Testis (tissue), 3 donors: ENCODE results near the gene MAOA. TPM values are rescaled to one million over a fixed set of nuclear protein-coding genes. Genes with fewer than 3 reads are reported as not detected.
"Not testable (repeated sequence)": the region's sequence is repeated elsewhere in the genome, so short reads cannot be mapped to it uniquely, and the experiment has no call there.

Source experiments
- DNase-seq: peaks from one replicate; pipeline ENCODE4 v3.0.0-alpha.2; 2019
- H3K27ac ChIP-seq, 2 donors: fragments of 200-600 bp; sonication (generic); one replicate each; pipeline ENCODE4 v1.5.1; 2019
- H3K27me3 ChIP-seq: fragments of 200-600 bp; sonication (generic); one replicate; pipeline ENCODE4 v1.5.1; 2019
- H3K36me3 ChIP-seq: fragments of 200-600 bp; sonication (generic); one replicate; pipeline ENCODE4 v1.5.1; 2017; ENCODE audit warnings: low read depth; ENCODE audit errors: missing control alignments
- H3K4me1 ChIP-seq: fragments of 200-600 bp; sonication (generic); one replicate; pipeline ENCODE4 v1.5.1; 2019
- H3K4me3 ChIP-seq, 2 donors: fragments of 200-600 bp; sonication (generic); one replicate each; pipeline ENCODE4 v1.5.1; 2017 to 2019
- H3K9me3 ChIP-seq: fragments of 200-600 bp; sonication (generic); one replicate; pipeline ENCODE4 v1.5.1; 2017
- POLR2A ChIP-seq: fragments of 450-650 bp; IDR thresholded peaks from one replicate; pipeline ENCODE4 v1.6.1; 2017; ENCODE audit warnings: antibody characterized with exemption, mild to moderate bottlenecking, moderate library complexity
- WGBS, 2 donors: methylation state at CpG; one replicate each; pipeline ENCODE4 v1.1.5; 2018; 5-methylcytosine and 5-hydroxymethylcytosine counted together
- intact Hi-C: fragments of 100-400 bp; cut with DNase I; formaldehyde crosslinking; loops from one replicate; pipeline ENCODE4 v1.15.1; 2023; ENCODE audit warnings: low total_unique reads
- polyA plus RNA-seq: library from polyadenylated mRNA; stranded (reverse); fragments of 350-450 nt; fragmentation: Illumina TruSeq; extraction: RNeasy Lipid Tissue Mini Kit (QIAGEN cat#74804); gene quantifications from one replicate; pipeline ENCODE4 v1.2.3, GENCODE V29; 2014; ENCODE audit warnings: low read depth, low replicate concordance; ENCODE audit not compliant: insufficient read depth
- total RNA-seq, 2 donors: library from RNA; depleted of rRNA; stranded (reverse); fragments of >200 nt; gene quantifications; one replicate each; pipeline ENCODE4 v1.2.3, GENCODE V29; 2016
- TF ChIP-seq, protein P1 (sequence below), 3 experiments: fragments of 450-650 bp in 2 of 3; fragments of 200-600 bp in 1 of 3; sonication (generic) in 1 of 3; IDR thresholded peaks; one replicate each; pipeline ENCODE4 v1.5.1; 2016 to 2019; ENCODE audit warnings: antibody characterized with exemption in 3 of 3, mild to moderate bottlenecking in 2 of 3, moderate library complexity in 1 of 3

Gene MAOA
- total and polyA plus RNA-seq, 3 donors from 2014 or later, result 6.5 to 12.3 (median 11.8) TPM

DNA sequence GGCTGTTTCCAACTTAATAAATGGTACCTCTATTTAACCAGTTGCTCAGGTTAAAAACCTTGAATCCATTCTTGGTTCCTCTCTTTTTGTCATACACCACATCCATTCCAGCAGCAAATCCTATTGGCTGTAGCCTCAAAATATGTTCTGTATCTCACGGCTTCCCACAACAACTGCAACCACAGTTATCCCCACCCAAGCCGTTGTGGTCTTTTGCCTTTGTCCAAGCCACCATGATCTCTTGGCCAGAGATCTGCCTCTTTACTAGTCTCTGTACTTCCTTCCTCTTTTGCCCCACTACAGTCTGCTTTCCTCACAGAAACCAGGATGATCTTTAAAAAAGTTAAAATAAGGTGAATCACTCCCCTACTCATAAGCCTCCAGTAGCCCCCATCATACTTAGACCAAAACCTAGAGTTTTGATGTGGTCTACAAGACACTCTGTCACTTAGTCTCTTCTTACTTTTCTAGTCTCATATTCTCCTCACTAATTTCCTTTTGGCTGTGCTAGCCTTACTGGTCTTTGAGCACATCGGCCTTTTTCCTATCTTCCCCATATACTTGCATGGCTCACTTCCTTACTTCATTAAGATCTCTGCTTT is 10.3 kb downstream of the MAOA start:
- intact Hi-C loops, result no loop called here
- H3K4me3 ChIP-seq, result no peak overlapping the region
- no peak for DNase-seq
- H3K27me3 ChIP-seq, result no peaks in the 10 kb centered on the region
- 87 to 90% methylated on average over 3 of the region's 3 CpGs for WGBS, 2 donors
- no peaks in the 10 kb centered on the region for H3K4me1 ChIP-seq
- H3K36me3 ChIP-seq, result no peaks in the 10 kb centered on the region
- H3K27ac ChIP-seq, result no peak overlapping the region
- no peaks in the 10 kb centered on the region for H3K9me3 ChIP-seq
- TF ChIP-seq POLR2A, result no peak
- TF ChIP-seq, protein P1, sequence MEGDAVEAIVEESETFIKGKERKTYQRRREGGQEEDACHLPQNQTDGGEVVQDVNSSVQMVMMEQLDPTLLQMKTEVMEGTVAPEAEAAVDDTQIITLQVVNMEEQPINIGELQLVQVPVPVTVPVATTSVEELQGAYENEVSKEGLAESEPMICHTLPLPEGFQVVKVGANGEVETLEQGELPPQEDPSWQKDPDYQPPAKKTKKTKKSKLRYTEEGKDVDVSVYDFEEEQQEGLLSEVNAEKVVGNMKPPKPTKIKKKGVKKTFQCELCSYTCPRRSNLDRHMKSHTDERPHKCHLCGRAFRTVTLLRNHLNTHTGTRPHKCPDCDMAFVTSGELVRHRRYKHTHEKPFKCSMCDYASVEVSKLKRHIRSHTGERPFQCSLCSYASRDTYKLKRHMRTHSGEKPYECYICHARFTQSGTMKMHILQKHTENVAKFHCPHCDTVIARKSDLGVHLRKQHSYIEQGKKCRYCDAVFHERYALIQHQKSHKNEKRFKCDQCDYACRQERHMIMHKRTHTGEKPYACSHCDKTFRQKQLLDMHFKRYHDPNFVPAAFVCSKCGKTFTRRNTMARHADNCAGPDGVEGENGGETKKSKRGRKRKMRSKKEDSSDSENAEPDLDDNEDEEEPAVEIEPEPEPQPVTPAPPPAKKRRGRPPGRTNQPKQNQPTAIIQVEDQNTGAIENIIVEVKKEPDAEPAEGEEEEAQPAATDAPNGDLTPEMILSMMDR (IDR thresholded peaks at IDR 0.05), result no peak

DNA sequence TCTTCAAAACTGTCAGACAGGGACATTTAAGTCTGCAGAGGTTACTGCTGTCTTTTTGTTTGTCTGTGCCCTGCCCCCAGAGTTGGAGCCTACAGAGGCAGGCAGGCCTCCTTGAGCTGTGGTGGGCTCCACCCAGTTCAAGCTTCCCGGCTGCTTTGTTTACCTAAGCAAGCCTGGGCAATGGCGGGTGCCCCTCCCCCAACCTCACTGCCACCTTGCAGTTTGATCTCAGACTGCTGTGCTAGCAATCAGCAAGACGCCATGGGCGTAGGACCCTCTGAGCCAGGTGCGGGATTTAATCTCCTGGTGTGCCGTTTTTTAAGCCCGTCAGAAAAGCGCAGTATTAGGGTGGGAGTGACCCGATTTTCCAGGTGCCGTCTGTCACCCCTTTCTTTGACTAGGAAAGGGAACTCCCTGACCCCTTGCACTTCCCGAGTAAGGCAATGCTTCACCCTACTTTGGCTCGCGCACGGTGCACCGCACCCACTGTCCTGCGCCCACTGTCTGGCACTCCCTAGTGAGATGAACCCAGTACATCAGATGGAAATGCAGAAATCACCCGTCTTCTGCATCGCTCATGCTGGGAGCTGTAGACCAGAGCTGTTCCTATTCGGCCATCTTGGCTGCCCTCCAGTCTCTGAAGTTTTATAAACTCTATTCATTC is 20.0 kb downstream of the MAOA start:
- H3K27ac ChIP-seq, H3K9me3 ChIP-seq, H3K4me3 ChIP-seq, intact Hi-C loops, DNase-seq, H3K36me3 ChIP-seq, H3K27me3 ChIP-seq, H3K4me1 ChIP-seq: not testable (repeated sequence)
- 81% methylated on average over 9 to 19 of the region's 19 CpGs for WGBS, 2 donors

DNA sequence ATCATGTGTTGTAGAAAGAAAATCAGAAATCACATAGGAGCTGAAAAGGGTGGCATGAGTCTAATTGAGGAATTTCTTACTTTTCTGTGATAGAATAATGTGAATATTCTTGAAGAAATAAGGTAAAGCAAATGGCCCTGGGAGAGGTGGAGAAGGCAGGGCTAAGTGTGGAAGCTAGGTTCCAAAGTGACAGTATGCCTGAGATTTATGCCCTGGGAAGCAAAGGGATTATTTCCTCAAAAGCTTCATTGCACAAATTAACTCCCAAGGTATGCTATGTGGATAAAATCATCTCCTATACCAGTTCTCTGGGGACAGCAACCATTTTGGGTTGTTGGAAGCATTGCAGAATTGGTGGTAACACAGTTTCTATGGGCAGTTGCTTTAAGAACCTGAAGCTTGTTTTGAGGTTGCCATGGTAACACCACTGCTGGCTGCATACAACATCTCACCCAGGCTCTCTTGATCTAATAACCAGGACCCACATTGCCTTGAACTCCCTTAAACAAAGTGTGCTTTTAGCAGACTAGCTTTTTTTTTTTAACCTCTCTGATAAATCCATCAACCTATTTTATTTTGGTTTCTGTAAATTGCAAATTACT is 21.0 kb downstream of the MAOA start:
- no peak overlapping the region for H3K27ac ChIP-seq
- no peaks in the 10 kb centered on the region for H3K9me3 ChIP-seq
- DNase-seq, result no peak
- H3K36me3 ChIP-seq, result no peaks in the 10 kb centered on the region
- intact Hi-C loops, result no loop called here
- H3K27me3 ChIP-seq, result no peaks in the 10 kb centered on the region
- TF ChIP-seq, protein P1 (IDR thresholded peaks at IDR 0.05), result no peak
- no peak for TF ChIP-seq POLR2A
- H3K4me1 ChIP-seq, result no peaks in the 10 kb centered on the region
- no peak overlapping the region for H3K4me3 ChIP-seq

DNA sequence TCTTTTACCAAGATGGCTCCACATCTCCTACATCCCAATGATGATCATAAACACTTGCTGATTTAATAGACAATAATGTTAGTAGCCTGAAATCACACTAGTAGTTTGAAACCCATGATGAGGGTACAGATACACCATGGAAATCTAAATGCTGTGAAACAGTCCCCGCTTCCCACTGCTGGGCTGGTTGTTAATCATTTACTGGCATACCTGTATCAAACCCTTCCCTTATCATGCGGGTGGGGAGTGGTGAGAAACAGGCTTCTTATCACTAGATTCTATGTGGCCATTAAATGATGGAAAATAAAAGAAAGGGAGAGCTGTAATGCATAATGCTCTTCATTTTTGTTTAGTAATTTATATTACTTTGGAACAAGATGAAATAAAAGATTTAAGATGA is 21.9 kb downstream of the MAOA start:
- TF ChIP-seq, protein P1 (IDR thresholded peaks at IDR 0.05), result no peak
- TF ChIP-seq POLR2A, result no peak
- no peaks in the 10 kb centered on the region for H3K9me3 ChIP-seq
- DNase-seq, result no peak
- no peaks in the 10 kb centered on the region for H3K27me3 ChIP-seq
- intact Hi-C loops, result no loop called here
- no peak overlapping the region for H3K27ac ChIP-seq
- H3K4me1 ChIP-seq, result no peaks in the 10 kb centered on the region
- no peaks in the 10 kb centered on the region for H3K36me3 ChIP-seq
- WGBS, 2 donors, result 96 to 98% methylated on average over 2 of the region's 2 CpGs
- H3K4me3 ChIP-seq, result no peak overlapping the region

DNA sequence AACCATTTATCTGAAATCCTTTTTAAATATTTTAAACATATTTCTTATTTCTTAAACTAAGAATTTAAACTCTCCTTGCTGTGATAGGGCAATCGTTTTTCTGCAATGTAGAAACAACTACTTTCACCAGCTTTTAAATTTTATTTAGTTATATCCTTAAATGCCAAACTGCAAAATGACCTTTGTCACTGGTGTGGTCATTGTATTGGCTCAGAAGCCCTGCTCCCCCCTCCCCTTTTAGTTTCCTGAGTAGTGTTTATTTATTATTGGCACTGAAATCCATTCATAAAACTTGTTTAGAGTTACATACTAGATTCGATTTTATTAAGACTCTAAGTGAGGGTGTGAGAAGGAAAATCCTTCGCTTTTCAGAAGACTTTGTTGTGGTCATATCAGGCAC is 23.0 kb downstream of the MAOA start:
- H3K4me1 ChIP-seq, result no peaks in the 10 kb centered on the region

More for the DNA sequence above, 23.0 kb downstream of the MAOA start:
- no peak overlapping the region for H3K27ac ChIP-seq
- H3K4me3 ChIP-seq, result no peak overlapping the region
- 74 to 83% methylated on average over 3 of the region's 3 CpGs for WGBS, 2 donors
- TF ChIP-seq POLR2A, result no peak
- H3K27me3 ChIP-seq, result no peaks in the 10 kb centered on the region
- no peak for DNase-seq
- intact Hi-C loops, result no loop called here
- H3K36me3 ChIP-seq, result no peaks in the 10 kb centered on the region
- H3K9me3 ChIP-seq, result no peaks in the 10 kb centered on the region
